SK-N-SH treated with all-trans-retinoic acid at 6 μM for 48 hours (cell line): Measurements from ENCODE around the gene MBD3L3.
A peak's percentile ranks its signal among the peaks of the same experiment; 100 is the strongest.

Experiments used
- ATAC-seq: fragments of 200-7000 bp; cut with Tn5 transposase; 3 replicates; pipeline ENCODE4 v1.9.1; 2020; ENCODE audit warnings: mild to moderate bottlenecking, moderate library complexity
- ARNTL ChIP-seq: fragments of 450-650 bp; formaldehyde crosslinking; IDR thresholded peaks from 2 replicates; pipeline ENCODE4 v1.5.0; 2020; ENCODE audit warnings: low read depth, mild to moderate bottlenecking, moderate library complexity, borderline replicate concordance
- BACH2 ChIP-seq: fragments of 250-450 bp; sonication (Bioruptor Pico); IDR thresholded peaks from 2 replicates; pipeline ENCODE4 v1.9.0; 2021; ENCODE audit warnings: mild to moderate bottlenecking, borderline replicate concordance
- CSDC2 ChIP-seq: fragments of 250-450 bp; sonication (Bioruptor Pico); IDR thresholded peaks from 2 replicates; pipeline ENCODE4 v1.5.0; 2020; ENCODE audit warnings: mild to moderate bottlenecking, moderate library complexity
- ESRRG ChIP-seq: fragments of 250-450 bp; sonication (Bioruptor Pico); IDR thresholded peaks from 2 replicates; pipeline ENCODE4 v1.6.1; 2021; ENCODE audit warnings: mild to moderate bottlenecking
- GLIS3 ChIP-seq: fragments of 250-450 bp; sonication (Bioruptor Pico); IDR thresholded peaks from 2 replicates; pipeline ENCODE4 v1.5.0; 2020; ENCODE audit warnings: mild to moderate bottlenecking, moderate library complexity
- ISL1 ChIP-seq: fragments of 250-450 bp; sonication (Bioruptor Pico); IDR thresholded peaks from 2 replicates; pipeline ENCODE4 v2.1.2; 2022; ENCODE audit warnings: mild to moderate bottlenecking, moderate library complexity
- OSR1 ChIP-seq: fragments of 250-450 bp; sonication (Bioruptor Pico); IDR thresholded peaks from 2 replicates; pipeline ENCODE4 v1.8.0; 2022; ENCODE audit warnings: moderate library complexity, mild to moderate bottlenecking, inconsistent platforms
- RARB ChIP-seq: fragments of 250-450 bp; sonication (Bioruptor Pico); IDR thresholded peaks from 2 replicates; pipeline ENCODE4 v1.8.0; 2021; ENCODE audit warnings: mild to moderate bottlenecking, moderate library complexity
- SNAI2 ChIP-seq: fragments of 250-450 bp; sonication (Bioruptor Pico); IDR thresholded peaks from 2 replicates; pipeline ENCODE4 v1.5.0; 2020; ENCODE audit warnings: mild to moderate bottlenecking, moderate library complexity
- TCF4 ChIP-seq: fragments of 250-450 bp; sonication (Bioruptor Pico); IDR thresholded peaks from 2 replicates; pipeline ENCODE4 v1.8.0; 2021; ENCODE audit warnings: mild to moderate bottlenecking, moderate library complexity, borderline replicate concordance
- TOX ChIP-seq: fragments of 250-450 bp; sonication (Bioruptor Pico); IDR thresholded peaks from 2 replicates; pipeline ENCODE4 v1.8.0; 2021; ENCODE audit warnings: mild to moderate bottlenecking, moderate library complexity, borderline replicate concordance
- ZC3H10 ChIP-seq: fragments of 250-450 bp; sonication (Bioruptor Pico); IDR thresholded peaks from 2 replicates; pipeline ENCODE4 v1.5.1; 2021; ENCODE audit warnings: mild to moderate bottlenecking, moderate library complexity
- ZFP3 ChIP-seq: fragments of 250-450 bp; sonication (Bioruptor Pico); IDR thresholded peaks from 2 replicates; pipeline ENCODE4 v1.5.0; 2020; ENCODE audit warnings: mild to moderate bottlenecking, moderate library complexity
- ZNF565 ChIP-seq: fragments of 450-650 bp; formaldehyde crosslinking; conservative IDR thresholded peaks from 2 replicates; pipeline ENCODE4 v1.5.0; 2020; ENCODE audit warnings: low read depth, mild to moderate bottlenecking, moderate library complexity
- ZNF70 ChIP-seq: fragments of 450-650 bp; formaldehyde crosslinking; IDR thresholded peaks from 2 replicates; pipeline ENCODE4 v1.5.0; 2020; ENCODE audit warnings: mild to moderate bottlenecking, moderate library complexity
- ZNF8 ChIP-seq: fragments of 450-650 bp; formaldehyde crosslinking; IDR thresholded peaks from 2 replicates; pipeline ENCODE4 v1.5.0; 2020; ENCODE audit warnings: mild to moderate bottlenecking, moderate library complexity
- TF ChIP-seq, protein P1 (sequence below): fragments of 250-450 bp; sonication (Bioruptor Pico); IDR thresholded peaks from 2 replicates; pipeline ENCODE4 v1.5.1; 2021; ENCODE audit warnings: mild to moderate bottlenecking, moderate library complexity
- TF ChIP-seq, protein P2 (sequence below): fragments of 250-450 bp; sonication (Bioruptor Pico); IDR thresholded peaks from 2 replicates; pipeline ENCODE4 v1.8.0; 2021; ENCODE audit warnings: low read depth, mild to moderate bottlenecking, moderate library complexity, borderline replicate concordance
- TF ChIP-seq, protein P3 (sequence below): fragments of 250-450 bp; sonication (Bioruptor Pico); IDR thresholded peaks from 2 replicates; pipeline ENCODE4 v1.5.1; 2020; ENCODE audit warnings: low read depth, mild to moderate bottlenecking, moderate library complexity
- TF ChIP-seq, protein P4 (sequence below): fragments of 250-450 bp; sonication (Bioruptor Pico); IDR thresholded peaks from 2 replicates; pipeline ENCODE4 v1.5.0; 2020; ENCODE audit warnings: mild to moderate bottlenecking, moderate library complexity
- TF ChIP-seq, protein P5 (sequence below): fragments of 250-450 bp; sonication (Bioruptor Pico); IDR thresholded peaks from 2 replicates; pipeline ENCODE4 v1.8.0; 2020; ENCODE audit warnings: mild to moderate bottlenecking, moderate library complexity, borderline replicate concordance

Gene MBD3L3

DNA sequence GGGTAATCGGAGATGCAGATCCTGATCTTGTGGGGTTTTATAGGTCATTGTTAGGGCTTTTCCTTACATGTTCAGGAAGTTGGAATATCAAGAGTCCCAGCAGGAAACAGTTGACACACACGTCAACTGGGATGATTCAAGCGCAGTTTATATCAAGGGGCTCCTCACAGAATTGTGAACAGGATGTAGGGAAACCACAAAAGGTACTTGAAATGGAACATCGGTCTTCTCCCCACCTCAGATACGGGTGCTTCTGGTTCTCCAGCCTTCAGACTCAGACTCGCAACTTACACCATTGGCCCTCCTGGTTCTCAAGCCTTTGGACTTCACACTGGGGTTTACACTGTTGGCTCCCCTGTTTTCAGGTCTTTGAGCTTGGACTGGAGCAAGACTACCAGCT is 30.5 kb upstream of the MBD3L3 start:
- ATAC-seq = no peak
- TF ChIP-seq, protein P1, sequence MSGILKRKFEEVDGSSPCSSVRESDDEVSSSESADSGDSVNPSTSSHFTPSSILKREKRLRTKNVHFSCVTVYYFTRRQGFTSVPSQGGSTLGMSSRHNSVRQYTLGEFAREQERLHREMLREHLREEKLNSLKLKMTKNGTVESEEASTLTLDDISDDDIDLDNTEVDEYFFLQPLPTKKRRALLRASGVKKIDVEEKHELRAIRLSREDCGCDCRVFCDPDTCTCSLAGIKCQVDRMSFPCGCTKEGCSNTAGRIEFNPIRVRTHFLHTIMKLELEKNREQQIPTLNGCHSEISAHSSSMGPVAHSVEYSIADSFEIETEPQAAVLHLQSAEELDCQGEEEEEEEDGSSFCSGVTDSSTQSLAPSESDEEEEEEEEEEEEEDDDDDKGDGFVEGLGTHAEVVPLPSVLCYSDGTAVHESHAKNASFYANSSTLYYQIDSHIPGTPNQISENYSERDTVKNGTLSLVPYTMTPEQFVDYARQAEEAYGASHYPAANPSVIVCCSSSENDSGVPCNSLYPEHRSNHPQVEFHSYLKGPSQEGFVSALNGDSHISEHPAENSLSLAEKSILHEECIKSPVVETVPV (CRISPR knock-in tag) = no peak
- TF ChIP-seq ZC3H10 (CRISPR knock-in tag) = no peak
- TF ChIP-seq ESRRG (CRISPR knock-in tag) = no peak
- no peak for TF ChIP-seq CSDC2 (CRISPR knock-in tag)
- TF ChIP-seq, protein P2, sequence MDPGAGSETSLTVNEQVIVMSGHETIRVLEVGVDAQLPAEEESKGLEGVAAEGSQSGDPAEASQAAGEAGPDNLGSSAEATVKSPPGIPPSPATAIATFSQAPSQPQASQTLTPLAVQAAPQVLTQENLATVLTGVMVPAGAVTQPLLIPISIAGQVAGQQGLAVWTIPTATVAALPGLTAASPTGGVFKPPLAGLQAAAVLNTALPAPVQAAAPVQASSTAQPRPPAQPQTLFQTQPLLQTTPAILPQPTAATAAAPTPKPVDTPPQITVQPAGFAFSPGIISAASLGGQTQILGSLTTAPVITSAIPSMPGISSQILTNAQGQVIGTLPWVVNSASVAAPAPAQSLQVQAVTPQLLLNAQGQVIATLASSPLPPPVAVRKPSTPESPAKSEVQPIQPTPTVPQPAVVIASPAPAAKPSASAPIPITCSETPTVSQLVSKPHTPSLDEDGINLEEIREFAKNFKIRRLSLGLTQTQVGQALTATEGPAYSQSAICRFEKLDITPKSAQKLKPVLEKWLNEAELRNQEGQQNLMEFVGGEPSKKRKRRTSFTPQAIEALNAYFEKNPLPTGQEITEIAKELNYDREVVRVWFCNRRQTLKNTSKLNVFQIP (CRISPR knock-in tag) = no peak
- TF ChIP-seq ZFP3 (CRISPR knock-in tag) = no peak
- no peak for TF ChIP-seq BACH2
- no peak for TF ChIP-seq ARNTL (CRISPR knock-in tag)
- no peak for TF ChIP-seq ZNF70 (CRISPR knock-in tag)
- TF ChIP-seq, protein P3, sequence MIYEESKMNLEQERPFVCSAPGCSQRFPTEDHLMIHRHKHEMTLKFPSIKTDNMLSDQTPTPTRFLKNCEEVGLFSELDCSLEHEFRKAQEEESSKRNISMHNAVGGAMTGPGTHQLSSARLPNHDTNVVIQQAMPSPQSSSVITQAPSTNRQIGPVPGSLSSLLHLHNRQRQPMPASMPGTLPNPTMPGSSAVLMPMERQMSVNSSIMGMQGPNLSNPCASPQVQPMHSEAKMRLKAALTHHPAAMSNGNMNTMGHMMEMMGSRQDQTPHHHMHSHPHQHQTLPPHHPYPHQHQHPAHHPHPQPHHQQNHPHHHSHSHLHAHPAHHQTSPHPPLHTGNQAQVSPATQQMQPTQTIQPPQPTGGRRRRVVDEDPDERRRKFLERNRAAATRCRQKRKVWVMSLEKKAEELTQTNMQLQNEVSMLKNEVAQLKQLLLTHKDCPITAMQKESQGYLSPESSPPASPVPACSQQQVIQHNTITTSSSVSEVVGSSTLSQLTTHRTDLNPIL = no peak
- TF ChIP-seq, protein P4, sequence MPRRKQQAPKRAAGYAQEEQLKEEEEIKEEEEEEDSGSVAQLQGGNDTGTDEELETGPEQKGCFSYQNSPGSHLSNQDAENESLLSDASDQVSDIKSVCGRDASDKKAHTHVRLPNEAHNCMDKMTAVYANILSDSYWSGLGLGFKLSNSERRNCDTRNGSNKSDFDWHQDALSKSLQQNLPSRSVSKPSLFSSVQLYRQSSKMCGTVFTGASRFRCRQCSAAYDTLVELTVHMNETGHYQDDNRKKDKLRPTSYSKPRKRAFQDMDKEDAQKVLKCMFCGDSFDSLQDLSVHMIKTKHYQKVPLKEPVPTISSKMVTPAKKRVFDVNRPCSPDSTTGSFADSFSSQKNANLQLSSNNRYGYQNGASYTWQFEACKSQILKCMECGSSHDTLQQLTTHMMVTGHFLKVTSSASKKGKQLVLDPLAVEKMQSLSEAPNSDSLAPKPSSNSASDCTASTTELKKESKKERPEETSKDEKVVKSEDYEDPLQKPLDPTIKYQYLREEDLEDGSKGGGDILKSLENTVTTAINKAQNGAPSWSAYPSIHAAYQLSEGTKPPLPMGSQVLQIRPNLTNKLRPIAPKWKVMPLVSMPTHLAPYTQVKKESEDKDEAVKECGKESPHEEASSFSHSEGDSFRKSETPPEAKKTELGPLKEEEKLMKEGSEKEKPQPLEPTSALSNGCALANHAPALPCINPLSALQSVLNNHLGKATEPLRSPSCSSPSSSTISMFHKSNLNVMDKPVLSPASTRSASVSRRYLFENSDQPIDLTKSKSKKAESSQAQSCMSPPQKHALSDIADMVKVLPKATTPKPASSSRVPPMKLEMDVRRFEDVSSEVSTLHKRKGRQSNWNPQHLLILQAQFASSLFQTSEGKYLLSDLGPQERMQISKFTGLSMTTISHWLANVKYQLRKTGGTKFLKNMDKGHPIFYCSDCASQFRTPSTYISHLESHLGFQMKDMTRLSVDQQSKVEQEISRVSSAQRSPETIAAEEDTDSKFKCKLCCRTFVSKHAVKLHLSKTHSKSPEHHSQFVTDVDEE (CRISPR knock-in tag) = no peak
- no peak for TF ChIP-seq OSR1 (CRISPR knock-in tag)
- TF ChIP-seq ZNF565 (CRISPR knock-in tag) = no peak
- TF ChIP-seq SNAI2 (CRISPR knock-in tag) = no peak
- TF ChIP-seq ZNF8 (CRISPR knock-in tag) = no peak
- TF ChIP-seq, protein P5, sequence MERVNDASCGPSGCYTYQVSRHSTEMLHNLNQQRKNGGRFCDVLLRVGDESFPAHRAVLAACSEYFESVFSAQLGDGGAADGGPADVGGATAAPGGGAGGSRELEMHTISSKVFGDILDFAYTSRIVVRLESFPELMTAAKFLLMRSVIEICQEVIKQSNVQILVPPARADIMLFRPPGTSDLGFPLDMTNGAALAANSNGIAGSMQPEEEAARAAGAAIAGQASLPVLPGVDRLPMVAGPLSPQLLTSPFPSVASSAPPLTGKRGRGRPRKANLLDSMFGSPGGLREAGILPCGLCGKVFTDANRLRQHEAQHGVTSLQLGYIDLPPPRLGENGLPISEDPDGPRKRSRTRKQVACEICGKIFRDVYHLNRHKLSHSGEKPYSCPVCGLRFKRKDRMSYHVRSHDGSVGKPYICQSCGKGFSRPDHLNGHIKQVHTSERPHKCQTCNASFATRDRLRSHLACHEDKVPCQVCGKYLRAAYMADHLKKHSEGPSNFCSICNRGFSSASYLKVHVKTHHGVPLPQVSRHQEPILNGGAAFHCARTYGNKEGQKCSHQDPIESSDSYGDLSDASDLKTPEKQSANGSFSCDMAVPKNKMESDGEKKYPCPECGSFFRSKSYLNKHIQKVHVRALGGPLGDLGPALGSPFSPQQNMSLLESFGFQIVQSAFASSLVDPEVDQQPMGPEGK (CRISPR knock-in tag) = no peak
- no peak for TF ChIP-seq TOX (CRISPR knock-in tag)
- TF ChIP-seq ISL1 (CRISPR knock-in tag) = no peak
- TF ChIP-seq GLIS3 (CRISPR knock-in tag) = no peak

DNA sequence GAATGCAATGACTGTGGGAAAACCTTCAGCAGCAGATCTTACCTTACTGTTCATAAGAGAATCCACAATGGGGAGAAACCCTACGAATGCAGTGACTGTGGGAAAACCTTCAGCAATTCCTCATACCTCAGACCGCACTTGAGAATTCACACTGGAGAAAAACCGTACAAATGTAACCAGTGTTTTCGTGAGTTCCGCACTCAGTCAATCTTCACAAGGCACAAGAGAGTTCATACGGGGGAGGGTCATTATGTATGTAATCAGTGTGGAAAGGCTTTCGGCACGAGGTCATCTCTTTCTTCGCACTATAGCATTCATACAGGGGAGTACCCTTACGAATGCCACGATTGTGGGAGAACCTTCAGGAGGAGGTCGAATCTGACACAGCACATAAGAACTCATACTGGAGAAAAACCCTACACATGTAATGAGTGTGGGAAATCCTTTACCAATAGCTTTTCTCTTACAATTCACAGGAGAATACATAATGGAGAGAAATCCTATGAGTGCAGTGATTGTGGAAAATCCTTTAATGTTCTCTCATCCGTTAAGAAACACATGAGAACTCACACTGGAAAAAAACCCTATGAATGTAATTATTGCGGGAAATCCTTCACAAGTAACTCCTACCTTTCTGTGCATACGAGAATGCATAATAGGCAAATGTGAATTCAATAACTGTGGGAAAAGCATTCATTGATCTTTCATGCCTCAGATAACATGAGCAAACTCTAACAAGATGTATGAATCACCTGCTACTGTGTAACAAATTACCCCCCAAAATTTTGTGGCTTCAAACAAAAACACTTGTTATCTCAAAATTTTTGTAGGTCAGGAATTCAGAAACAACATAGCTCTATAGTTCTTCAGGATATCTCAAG is 24.8 kb upstream of the MBD3L3 start:
- no peak for TF ChIP-seq CSDC2 (CRISPR knock-in tag)
- TF ChIP-seq OSR1 (CRISPR knock-in tag) = no peak
- TF ChIP-seq RARB (CRISPR knock-in tag) = no peak
- TF ChIP-seq ZNF8 (CRISPR knock-in tag) = 0 out of 2 replicates have a peak, but pooled peaks have one; percentile 40
- TF ChIP-seq SNAI2 (CRISPR knock-in tag) = no peak
- TF ChIP-seq ESRRG (CRISPR knock-in tag) = no peak
- TF ChIP-seq, protein P1 (CRISPR knock-in tag) = no peak
- no peak for TF ChIP-seq TOX (CRISPR knock-in tag)
- TF ChIP-seq ZFP3 (CRISPR knock-in tag) = peak; percentile 68; the same call in 1 of the 2 replicates
- TF ChIP-seq ZC3H10 (CRISPR knock-in tag) = no peak
- no peak for TF ChIP-seq TCF4
- TF ChIP-seq ARNTL (CRISPR knock-in tag) = no peak
- no peak for TF ChIP-seq GLIS3 (CRISPR knock-in tag)
- ATAC-seq = no peak
